HEK293T (cell line): ENCODE results near the gene NACAD.

Source experiments
- CTCF ChIA-PET: fragments of 350-600 bp; formaldehyde crosslinking; extraction: SDS; loops from one replicate; lab custom pipeline; 2021; ENCODE audit warnings: antibody characterized with exemption, inconsistent platforms; lab: Yijun Ruan, JAX
- POLR2A ChIA-PET: fragments of 350-600 bp; formaldehyde crosslinking; extraction: SDS; loops from one replicate; lab custom pipeline; 2020; ENCODE audit warnings: antibody characterized with exemption, inconsistent platforms; lab: Yijun Ruan, JAX
- DNase-seq: peaks from one replicate; pipeline ENCODE4 v3.0.0; 2012; ENCODE audit warnings: mixed read lengths; ENCODE audit errors: extremely low spot score
- ARNT ChIP-seq: fragments of 450-650 bp; IDR thresholded peaks from 2 replicates; pipeline ENCODE4 v1.6.1; 2017; ENCODE audit warnings: mild to moderate bottlenecking
- BHLHE40 ChIP-seq: fragments of 450-650 bp; IDR thresholded peaks from 2 replicates; pipeline ENCODE4 v1.6.1; 2016; ENCODE audit warnings: mild to moderate bottlenecking, moderate library complexity, borderline replicate concordance
- CTBP1 ChIP-seq: fragments of 450-650 bp; IDR thresholded peaks from 2 replicates; pipeline ENCODE4 v1.6.1; 2016; ENCODE audit warnings: borderline replicate concordance
- ELF4 ChIP-seq: fragments of 450-650 bp; IDR thresholded peaks from 2 replicates; pipeline ENCODE4 v1.6.1; 2017; ENCODE audit warnings: antibody characterized with exemption
- FOXA1 ChIP-seq: fragments of 450-650 bp; IDR thresholded peaks from 2 replicates; pipeline ENCODE4 v1.6.1; 2016; ENCODE audit warnings: mild to moderate bottlenecking
- FOXK2 ChIP-seq: fragments of 450-650 bp; IDR thresholded peaks from 2 replicates; pipeline ENCODE4 v1.6.1; 2016; ENCODE audit warnings: mild to moderate bottlenecking
- FOXM1 ChIP-seq: fragments of 450-650 bp; IDR thresholded peaks from 2 replicates; pipeline ENCODE4 v1.6.1; 2017; ENCODE audit warnings: mild to moderate bottlenecking, borderline replicate concordance
- HDGF ChIP-seq: fragments of 450-650 bp; IDR thresholded peaks from 2 replicates; pipeline ENCODE4 v1.6.1; 2017; ENCODE audit warnings: antibody characterized with exemption, borderline replicate concordance
- L3MBTL2 ChIP-seq: fragments of 450-650 bp; conservative IDR thresholded peaks from 2 replicates; pipeline ENCODE4 v1.6.1; 2016; ENCODE audit warnings: mild to moderate bottlenecking
- LEF1 ChIP-seq: fragments of 450-650 bp; IDR thresholded peaks from 2 replicates; pipeline ENCODE4 v1.6.1; 2017; ENCODE audit warnings: mild to moderate bottlenecking, borderline replicate concordance
- NFRKB ChIP-seq: fragments of 450-650 bp; IDR thresholded peaks from 2 replicates; pipeline ENCODE4 v1.6.1; 2016; ENCODE audit warnings: mild to moderate bottlenecking, moderate library complexity
- PKNOX1 ChIP-seq: fragments of 450-650 bp; IDR thresholded peaks from 2 replicates; pipeline ENCODE4 v1.6.1; 2016
- SP1 ChIP-seq: fragments of 450-650 bp; IDR thresholded peaks from 2 replicates; pipeline ENCODE4 v1.6.1; 2017
- SUZ12 ChIP-seq: fragments of 450-650 bp; IDR thresholded peaks from 2 replicates; pipeline ENCODE4 v1.6.1; 2016; ENCODE audit warnings: mild to moderate bottlenecking
- TARDBP ChIP-seq: fragments of 450-650 bp; IDR thresholded peaks from 2 replicates; pipeline ENCODE4 v1.6.1; 2016
- ZNF384 ChIP-seq: fragments of 450-650 bp; IDR thresholded peaks from 2 replicates; pipeline ENCODE4 v1.6.1; 2016

The NACAD gene

GRCh38 chr7:45075355-45075644, 13.5 kb downstream of the NACAD start:
- DNase-seq = no peak
- TF ChIP-seq ZNF384 (no peak), FOXM1 (no peak), L3MBTL2 (no peak), LEF1 (no peak), FOXK2 (no peak), SUZ12 (no peak), NFRKB (no peak), BHLHE40 (no peak), ELF4 (no peak), ARNT (no peak)
- ChIA-PET CTCF (no interaction called here), POLR2A (no interaction called here)

GRCh38 chr7:45074528-45075354, 14.0 kb downstream of the NACAD start:
- CTCF ChIA-PET = no interaction called here
- POLR2A ChIA-PET = no interaction called here
- DNase-seq = no peak
- TF ChIP-seq CTBP1 (no peak), SP1 (no peak), TARDBP (no peak), SUZ12 (no peak), ARNT (no peak), LEF1 (no peak), FOXK2 (no peak), FOXM1 (no peak), NFRKB (no peak), ELF4 (no peak), HDGF (no peak), PKNOX1 (no peak), FOXA1 (no peak), ZNF384 (no peak), BHLHE40 (no peak), L3MBTL2 (no peak)

GRCh38 chr7:45073786-45074527, 14.8 kb downstream of the NACAD start:
- DNase-seq = no peak
- TF ChIP-seq L3MBTL2 (no peak), FOXM1 (no peak), NFRKB (no peak), SUZ12 (no peak), ELF4 (no peak), CTBP1 (no peak), ZNF384 (no peak), FOXA1 (no peak), LEF1 (no peak), ARNT (no peak), BHLHE40 (no peak), HDGF (no peak), TARDBP (no peak), PKNOX1 (no peak), FOXK2 (no peak)
- ChIA-PET POLR2A (no interaction called here), CTCF (no interaction called here)

GRCh38 chr7:45073031-45073785, 15.6 kb downstream of the NACAD start:
- POLR2A ChIA-PET = no interaction called here

More at GRCh38 chr7:45073031-45073785, 15.6 kb downstream of the NACAD start:
- DNase-seq = no peak
- CTCF ChIA-PET = no interaction called here
- no peak for TF ChIP-seq PKNOX1
- TF ChIP-seq BHLHE40 = no peak
- TF ChIP-seq L3MBTL2 = no peak
- TF ChIP-seq ZNF384 = no peak
- TF ChIP-seq SP1 = no peak
- no peak for TF ChIP-seq FOXM1
- TF ChIP-seq ELF4 = no peak
- TF ChIP-seq CTBP1 = no peak
